ENCODE measurements around the gene GPR153.

Gene GPR153

GRCh38 chr1:6246497-6247467, 14.1 kb downstream of the GPR153 start:
- DNase-seq = peak; percentile 21

GRCh38 chr1:6245869-6246496, 14.9 kb downstream of the GPR153 start:
- no peak for DNase-seq

- peak; percentile 51 for DNase-seq
Observed at GRCh38 chr1:6245086-6245868, 15.6 kb downstream of the GPR153 start.

- no peak for DNase-seq
Observed at GRCh38 chr1:6244401-6245049, 16.4 kb downstream of the GPR153 start.

- DNase-seq = no peak
Observed at GRCh38 chr1:6243993-6244392, 16.9 kb downstream of the GPR153 start, which contains the start of gene HES3. Gene HES3 (plus strand): TSS chr1:6244179. CDS start chr1:6244366, 187 bp downstream.

GRCh38 chr1:6243053-6243834, 17.7 kb downstream of the GPR153 start:
- DNase-seq = no peak

- DNase-seq = no peak
Observed at GRCh38 chr1:6241887-6242740, 18.8 kb downstream of the GPR153 start.

GRCh38 chr1:6241107-6241886, 19.6 kb downstream of the GPR153 start:
- no peak for DNase-seq

- peak; percentile 52 for DNase-seq
Observed at GRCh38 chr1:6239950-6240768, 20.7 kb downstream of the GPR153 start.

- no peak for DNase-seq
Observed at GRCh38 chr1:6239213-6239752, 21.6 kb downstream of the GPR153 start.

GRCh38 chr1:6237093-6237492, 23.8 kb downstream of the GPR153 start:
- DNase-seq = no peak

GRCh38 chr1:6235296-6235677, 25.6 kb downstream of the GPR153 start:
- no peak for DNase-seq

- DNase-seq = no peak
Observed at GRCh38 chr1:6234502-6235295, 26.2 kb downstream of the GPR153 start.

- DNase-seq = no peak
Observed at GRCh38 chr1:6233376-6233775, 27.5 kb downstream of the GPR153 start.

GRCh38 chr1:6225651-6226050, 35.2 kb downstream of the GPR153 start:
- DNase-seq = no peak

GRCh38 chr1:6224718-6225117, 36.2 kb downstream of the GPR153 start:
- DNase-seq = no peak

GRCh38 chr1:6223617-6224016, 37.3 kb downstream of the GPR153 start:
- DNase-seq = no peak

GRCh38 chr1:6222636-6223035, 38.3 kb downstream of the GPR153 start:
- DNase-seq = no peak

Data from NCI-H1417 treated with DMSO at 0.1 percent for 48 hours (cell line).